Activated CD8-positive, alpha-beta T cell treated with anti-CD3 and anti-CD28 coated beads for 36 hours (primary cell): ENCODE data around the gene ZNF716. TPM values are rescaled to one million over a fixed set of nuclear protein-coding genes. Genes with fewer than 3 reads are reported as not detected.
"Not testable (repeated sequence)": the region's sequence is repeated elsewhere in the genome, so short reads cannot be mapped to it uniquely, and the experiment has no call there.

Experiments used
- ATAC-seq: fragments of 200-7000 bp; cut with Tn5 transposase; one replicate; pipeline ENCODE4 v1.10.0; 2021; ENCODE audit warnings: mild to moderate bottlenecking, moderate library complexity
- CTCF ChIA-PET: fragments of 350-600 bp; sonication (Branson Sonifier 250); formaldehyde crosslinking; loops from one replicate; lab custom pipeline; 2021; ENCODE audit warnings: antibody characterized with exemption; lab: Charles Lee
- POLR2A ChIA-PET: fragments of 350-600 bp; sonication (Branson Sonifier 250); formaldehyde crosslinking; loops from one replicate; lab custom pipeline; 2021; ENCODE audit warnings: antibody characterized with exemption; lab: Charles Lee
- DNase-seq: peaks from one replicate; pipeline ENCODE4 v3.0.0-alpha.2; 2020
- H3K27ac Mint-ChIP-seq: one replicate; pipeline ENCODE4 v1.8.0; 2021; ENCODE audit warnings: mild to moderate bottlenecking, mixed read lengths
- H3K27me3 Mint-ChIP-seq: one replicate; pipeline ENCODE4 v1.8.0; 2021; ENCODE audit warnings: mixed read lengths
- H3K36me3 Mint-ChIP-seq: one replicate; pipeline ENCODE4 v1.8.0; 2021; ENCODE audit warnings: low read depth, mixed read lengths
- H3K4me1 Mint-ChIP-seq: one replicate; pipeline ENCODE4 v1.8.0; 2021; ENCODE audit warnings: low read depth, mixed read lengths
- H3K4me3 Mint-ChIP-seq: one replicate; pipeline ENCODE4 v1.8.0; 2021; ENCODE audit warnings: mild to moderate bottlenecking, moderate library complexity, mixed read lengths
- H3K9me3 Mint-ChIP-seq: one replicate; pipeline ENCODE4 v1.8.0; 2021; ENCODE audit warnings: mixed read lengths
- intact Hi-C: fragments of 100-400 bp; cut with micrococcal nuclease; formaldehyde crosslinking; loops from one replicate; pipeline ENCODE4 v1.10.0; 2022
- total RNA-seq, 2 experiments: library from RNA; stranded (reverse); gene quantifications; one replicate each; pipeline ENCODE4 v1.2.3, GENCODE V29; 2021
- TF ChIP-seq, protein P1 (sequence below): fragments of 200-600 bp; IDR thresholded peaks from one replicate; pipeline ENCODE4 v1.8.0; 2022; ENCODE audit warnings: antibody characterized with exemption, mild to moderate bottlenecking

Gene ZNF716
- total RNA-seq = not detected

DNA sequence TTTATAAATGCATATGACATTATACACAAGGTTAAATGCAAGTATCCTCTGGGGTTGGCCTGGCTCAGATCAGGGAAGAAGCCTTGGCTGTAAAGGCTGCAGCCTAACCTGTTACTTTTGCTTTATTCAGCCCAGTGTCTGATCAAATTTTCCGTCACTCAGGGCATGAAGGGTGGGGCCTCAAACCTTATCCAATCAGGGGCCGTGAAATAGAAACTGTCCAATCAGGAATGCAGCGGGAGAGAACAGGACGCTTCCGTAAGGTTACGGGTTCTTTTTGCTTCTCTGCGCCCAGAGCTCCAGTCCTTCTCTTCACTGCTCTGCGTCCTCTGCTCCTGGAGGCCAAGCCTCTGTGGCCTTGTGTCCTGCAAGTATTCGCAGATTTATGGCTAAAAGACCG lies at the start of gene ZNF716:
TSS of gene ZNF716 (plus strand) at position 274 of the 400 bp plus-strand sequence. CDS start at position 386, 112 bp downstream.
- peaks cover 35% of the 10 kb centered on the region for H3K9me3 Mint-ChIP-seq
- intact Hi-C loops = no loop called here
- H3K27ac Mint-ChIP-seq = no peak within 1 kb of the TSS
- no peak for ATAC-seq
- no peaks in the 10 kb centered on the region for H3K27me3 Mint-ChIP-seq
- TF ChIP-seq, protein P1, sequence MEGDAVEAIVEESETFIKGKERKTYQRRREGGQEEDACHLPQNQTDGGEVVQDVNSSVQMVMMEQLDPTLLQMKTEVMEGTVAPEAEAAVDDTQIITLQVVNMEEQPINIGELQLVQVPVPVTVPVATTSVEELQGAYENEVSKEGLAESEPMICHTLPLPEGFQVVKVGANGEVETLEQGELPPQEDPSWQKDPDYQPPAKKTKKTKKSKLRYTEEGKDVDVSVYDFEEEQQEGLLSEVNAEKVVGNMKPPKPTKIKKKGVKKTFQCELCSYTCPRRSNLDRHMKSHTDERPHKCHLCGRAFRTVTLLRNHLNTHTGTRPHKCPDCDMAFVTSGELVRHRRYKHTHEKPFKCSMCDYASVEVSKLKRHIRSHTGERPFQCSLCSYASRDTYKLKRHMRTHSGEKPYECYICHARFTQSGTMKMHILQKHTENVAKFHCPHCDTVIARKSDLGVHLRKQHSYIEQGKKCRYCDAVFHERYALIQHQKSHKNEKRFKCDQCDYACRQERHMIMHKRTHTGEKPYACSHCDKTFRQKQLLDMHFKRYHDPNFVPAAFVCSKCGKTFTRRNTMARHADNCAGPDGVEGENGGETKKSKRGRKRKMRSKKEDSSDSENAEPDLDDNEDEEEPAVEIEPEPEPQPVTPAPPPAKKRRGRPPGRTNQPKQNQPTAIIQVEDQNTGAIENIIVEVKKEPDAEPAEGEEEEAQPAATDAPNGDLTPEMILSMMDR = no peak
- no peak for DNase-seq
- H3K4me1 Mint-ChIP-seq = no peaks in the 10 kb centered on the region
- ChIA-PET POLR2A (no interaction called here), CTCF (no interaction called here)
- no peak within 1 kb of the TSS for H3K4me3 Mint-ChIP-seq
- H3K36me3 Mint-ChIP-seq = peaks cover 2% of the 10 kb centered on the region

DNA sequence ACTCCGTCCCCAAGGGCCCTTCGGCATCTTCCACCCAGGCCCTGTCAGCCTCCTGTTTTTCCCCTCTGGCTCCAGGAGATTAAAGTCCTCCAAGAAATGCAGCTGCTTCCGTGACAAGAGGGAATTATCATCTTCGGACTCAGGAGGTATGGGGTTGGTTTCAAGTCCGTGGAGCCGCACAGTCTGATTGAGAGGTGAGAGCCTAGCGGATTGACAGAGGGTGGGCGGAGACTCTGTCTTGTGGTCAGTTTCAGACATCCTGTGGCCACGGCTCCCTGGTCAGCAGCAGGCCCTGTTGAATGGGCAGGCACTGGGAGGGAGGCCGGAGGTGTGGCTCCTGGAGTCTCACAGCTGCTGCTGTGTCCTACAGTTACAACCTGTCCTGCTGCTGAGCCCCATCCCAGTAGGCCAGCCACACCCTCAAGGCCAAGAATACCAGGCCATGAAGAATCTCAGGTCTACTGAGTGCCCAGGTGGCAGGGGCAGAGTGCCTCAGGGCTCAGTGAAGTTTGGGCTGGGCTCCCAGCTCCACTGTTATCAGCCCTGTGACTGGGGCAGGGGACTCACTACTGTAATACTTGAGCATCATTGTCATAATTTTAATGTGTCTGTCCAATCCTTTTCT lies 49.3 kb upstream of the ZNF716 start:
- TF ChIP-seq, protein P1 = no peak
- ATAC-seq = no peak

DNA sequence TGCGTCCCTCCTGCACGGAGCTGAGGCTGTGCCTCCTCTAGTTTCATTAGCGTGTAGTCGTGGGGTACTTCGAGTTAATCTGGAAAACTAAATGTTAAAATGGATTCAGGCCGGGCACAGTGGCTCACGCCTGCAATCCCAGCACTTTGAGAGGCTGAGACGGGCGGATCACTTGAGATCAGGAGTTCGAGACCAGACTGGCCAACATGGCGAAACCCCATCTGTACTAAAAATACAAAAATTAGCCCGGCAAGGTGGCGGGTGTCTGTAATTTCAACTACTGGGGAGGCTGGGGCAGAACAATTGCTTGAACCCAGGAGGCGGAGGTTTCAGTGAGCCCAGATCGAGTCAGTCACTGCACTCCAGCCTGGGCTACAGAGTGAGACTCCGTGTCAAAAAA lies 46.9 kb upstream of the ZNF716 start:
- H3K27me3 Mint-ChIP-seq, H3K27ac Mint-ChIP-seq, CTCF ChIA-PET, ATAC-seq, H3K4me1 Mint-ChIP-seq, intact Hi-C loops, H3K4me3 Mint-ChIP-seq, DNase-seq, H3K36me3 Mint-ChIP-seq, POLR2A ChIA-PET: not testable (repeated sequence)
- peaks cover 25% of the 10 kb centered on the region for H3K9me3 Mint-ChIP-seq

More for the DNA sequence above, 49.3 kb upstream of the ZNF716 start:
- peaks cover 20% of the 10 kb centered on the region for H3K9me3 Mint-ChIP-seq
- CTCF ChIA-PET = no interaction called here
- H3K27ac Mint-ChIP-seq = no peak overlapping the region
- H3K27me3 Mint-ChIP-seq = no peaks in the 10 kb centered on the region
- no peak for DNase-seq
- POLR2A ChIA-PET = no interaction called here
- intact Hi-C loops = no loop called here
- no peaks in the 10 kb centered on the region for H3K4me1 Mint-ChIP-seq
- H3K4me3 Mint-ChIP-seq = no peak overlapping the region
- no peaks in the 10 kb centered on the region for H3K36me3 Mint-ChIP-seq

DNA sequence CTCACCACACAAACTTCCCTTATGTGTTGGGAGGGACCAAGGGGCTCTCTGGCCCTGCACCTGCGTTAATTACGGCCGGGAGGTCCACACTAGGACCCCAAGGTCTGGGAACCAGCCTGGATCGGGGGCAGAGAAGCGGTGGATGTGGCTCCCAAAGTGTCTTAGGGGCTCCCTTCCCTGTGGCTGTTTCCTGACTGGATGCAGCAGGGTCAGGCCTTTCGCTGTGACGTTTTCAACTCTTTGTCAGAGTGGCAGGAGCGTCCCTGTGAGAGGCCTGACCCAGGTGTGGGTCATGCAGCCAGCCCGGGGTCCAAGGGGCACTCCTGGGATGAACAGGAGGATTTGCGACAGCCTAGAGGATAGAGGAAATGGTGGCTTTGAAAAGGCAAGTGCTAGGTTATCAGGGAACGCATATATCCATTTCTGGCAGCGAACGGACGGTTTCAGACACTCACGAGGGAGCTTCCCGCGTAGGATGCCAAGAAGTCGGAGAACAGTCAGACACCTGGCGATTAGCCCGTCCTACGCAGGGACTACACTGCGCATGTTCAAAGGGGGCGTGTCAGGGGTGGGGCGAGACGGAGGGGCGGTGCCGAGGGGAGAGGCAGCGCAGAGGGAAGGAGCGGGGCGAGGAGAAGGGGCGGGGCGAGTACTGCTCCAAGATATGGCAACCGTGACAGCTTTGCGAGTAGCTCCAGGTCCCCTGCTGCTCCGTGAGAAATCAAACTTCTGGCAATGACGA lies 46.2 kb upstream of the ZNF716 start:
- ATAC-seq (no peak), DNase-seq (no peak)
- Mint-ChIP-seq H3K36me3 (no peaks in the 10 kb centered on the region), H3K4me3 (no peak overlapping the region), H3K27me3 (no peaks in the 10 kb centered on the region), H3K9me3 (peaks cover 26% of the 10 kb centered on the region), H3K27ac (no peak overlapping the region), H3K4me1 (no peaks in the 10 kb centered on the region)
- ChIA-PET CTCF (no interaction called here), POLR2A (no interaction called here)
- intact Hi-C loops = no loop called here
- TF ChIP-seq, protein P1 = no peak

DNA sequence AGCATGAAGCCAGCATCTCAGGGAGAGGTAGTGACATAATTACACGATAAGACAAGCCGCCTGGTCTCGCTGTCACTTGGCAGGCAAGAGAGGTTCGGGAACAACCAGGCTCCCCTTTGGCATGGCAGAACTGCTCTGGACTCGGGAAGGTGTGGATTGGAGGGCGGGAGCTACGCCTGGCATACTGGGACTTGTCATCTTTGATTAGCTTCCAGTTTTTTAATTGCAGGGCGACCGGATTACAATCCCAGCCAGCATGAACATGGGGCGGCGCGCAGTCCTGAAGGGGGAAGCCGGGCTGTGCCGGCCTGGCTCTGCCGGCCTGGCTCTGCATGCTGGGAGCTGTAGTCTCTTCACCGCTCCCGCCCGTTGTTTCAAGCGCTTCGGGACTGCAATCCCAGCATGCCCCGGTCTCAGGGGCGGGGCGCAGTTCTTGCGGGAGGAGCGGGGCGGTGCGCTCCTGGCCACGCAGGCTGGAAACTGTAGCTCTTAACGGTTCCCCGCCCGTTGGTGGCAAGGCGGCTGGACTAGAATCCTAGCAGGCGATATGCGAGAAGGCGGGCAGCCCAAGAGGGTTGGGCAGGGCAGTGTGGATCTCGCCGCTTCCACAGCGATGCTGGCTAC lies 45.5 kb upstream of the ZNF716 start:
- H3K27me3 Mint-ChIP-seq = no peaks in the 10 kb centered on the region
- DNase-seq = no peak
- no peak overlapping the region for H3K4me3 Mint-ChIP-seq
- ChIA-PET POLR2A (no interaction called here), CTCF (no interaction called here)
- peaks cover 26% of the 10 kb centered on the region for H3K9me3 Mint-ChIP-seq
- TF ChIP-seq, protein P1 = no peak
- H3K36me3 Mint-ChIP-seq = no peaks in the 10 kb centered on the region
- no peaks in the 10 kb centered on the region for H3K4me1 Mint-ChIP-seq
- no peak overlapping the region for H3K27ac Mint-ChIP-seq
- intact Hi-C loops = no loop called here
- no peak for ATAC-seq
